C4-2B (cell line): ENCODE measurements around the gene MAP3K5.

Experiments used
- ZFX ChIP-seq: fragments of 450-650 bp; IDR thresholded peaks from 2 replicates; pipeline ENCODE4 v1.6.1; 2017
- TF ChIP-seq, protein P1 (sequence below): fragments of 450-650 bp; conservative IDR thresholded peaks from 2 replicates; pipeline ENCODE4 v1.5.1; 2017; ENCODE audit warnings: mild to moderate bottlenecking

DNA sequence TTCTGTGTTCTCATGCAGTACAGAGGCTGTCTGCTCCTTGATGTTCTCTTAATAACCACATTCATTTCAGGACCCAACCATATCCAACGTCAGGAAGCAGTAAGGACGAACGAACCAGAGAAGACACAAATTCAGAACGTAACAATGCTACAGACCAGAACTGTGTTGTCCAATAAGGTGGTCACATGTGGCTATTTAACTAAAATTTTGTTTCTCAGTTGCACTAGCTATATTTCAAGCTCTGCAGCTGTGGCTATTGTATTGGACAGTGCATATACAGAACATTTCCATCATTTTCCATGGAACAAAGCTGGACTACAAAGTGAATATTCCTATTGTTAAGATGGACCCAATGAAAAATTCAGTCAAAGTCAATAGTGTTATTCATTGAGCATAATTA is 269.1 kb downstream of the MAP3K5 start:
- TF ChIP-seq, protein P1, sequence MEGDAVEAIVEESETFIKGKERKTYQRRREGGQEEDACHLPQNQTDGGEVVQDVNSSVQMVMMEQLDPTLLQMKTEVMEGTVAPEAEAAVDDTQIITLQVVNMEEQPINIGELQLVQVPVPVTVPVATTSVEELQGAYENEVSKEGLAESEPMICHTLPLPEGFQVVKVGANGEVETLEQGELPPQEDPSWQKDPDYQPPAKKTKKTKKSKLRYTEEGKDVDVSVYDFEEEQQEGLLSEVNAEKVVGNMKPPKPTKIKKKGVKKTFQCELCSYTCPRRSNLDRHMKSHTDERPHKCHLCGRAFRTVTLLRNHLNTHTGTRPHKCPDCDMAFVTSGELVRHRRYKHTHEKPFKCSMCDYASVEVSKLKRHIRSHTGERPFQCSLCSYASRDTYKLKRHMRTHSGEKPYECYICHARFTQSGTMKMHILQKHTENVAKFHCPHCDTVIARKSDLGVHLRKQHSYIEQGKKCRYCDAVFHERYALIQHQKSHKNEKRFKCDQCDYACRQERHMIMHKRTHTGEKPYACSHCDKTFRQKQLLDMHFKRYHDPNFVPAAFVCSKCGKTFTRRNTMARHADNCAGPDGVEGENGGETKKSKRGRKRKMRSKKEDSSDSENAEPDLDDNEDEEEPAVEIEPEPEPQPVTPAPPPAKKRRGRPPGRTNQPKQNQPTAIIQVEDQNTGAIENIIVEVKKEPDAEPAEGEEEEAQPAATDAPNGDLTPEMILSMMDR, result no peak
- TF ChIP-seq ZFX, result no peak
